VCaP (cell line): ENCODE data around the gene LENEP.

ENCODE experiments used
- H3K27ac ChIP-seq: fragments of 450-650 bp; 2 replicates; pipeline ENCODE4 v1.5.1; 2017
- TF ChIP-seq, protein P1 (sequence below): fragments of 450-650 bp; conservative IDR thresholded peaks from 2 replicates; pipeline ENCODE4 v1.5.1; 2017; ENCODE audit warnings: mild to moderate bottlenecking, moderate library complexity

The LENEP gene

GRCh38 chr1:155038602-155039307 lies 45.4 kb downstream of the LENEP start:
- peak overlapping the region; percentile 60 for H3K27ac ChIP-seq
- TF ChIP-seq, protein P1, sequence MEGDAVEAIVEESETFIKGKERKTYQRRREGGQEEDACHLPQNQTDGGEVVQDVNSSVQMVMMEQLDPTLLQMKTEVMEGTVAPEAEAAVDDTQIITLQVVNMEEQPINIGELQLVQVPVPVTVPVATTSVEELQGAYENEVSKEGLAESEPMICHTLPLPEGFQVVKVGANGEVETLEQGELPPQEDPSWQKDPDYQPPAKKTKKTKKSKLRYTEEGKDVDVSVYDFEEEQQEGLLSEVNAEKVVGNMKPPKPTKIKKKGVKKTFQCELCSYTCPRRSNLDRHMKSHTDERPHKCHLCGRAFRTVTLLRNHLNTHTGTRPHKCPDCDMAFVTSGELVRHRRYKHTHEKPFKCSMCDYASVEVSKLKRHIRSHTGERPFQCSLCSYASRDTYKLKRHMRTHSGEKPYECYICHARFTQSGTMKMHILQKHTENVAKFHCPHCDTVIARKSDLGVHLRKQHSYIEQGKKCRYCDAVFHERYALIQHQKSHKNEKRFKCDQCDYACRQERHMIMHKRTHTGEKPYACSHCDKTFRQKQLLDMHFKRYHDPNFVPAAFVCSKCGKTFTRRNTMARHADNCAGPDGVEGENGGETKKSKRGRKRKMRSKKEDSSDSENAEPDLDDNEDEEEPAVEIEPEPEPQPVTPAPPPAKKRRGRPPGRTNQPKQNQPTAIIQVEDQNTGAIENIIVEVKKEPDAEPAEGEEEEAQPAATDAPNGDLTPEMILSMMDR = no peak

DNA sequence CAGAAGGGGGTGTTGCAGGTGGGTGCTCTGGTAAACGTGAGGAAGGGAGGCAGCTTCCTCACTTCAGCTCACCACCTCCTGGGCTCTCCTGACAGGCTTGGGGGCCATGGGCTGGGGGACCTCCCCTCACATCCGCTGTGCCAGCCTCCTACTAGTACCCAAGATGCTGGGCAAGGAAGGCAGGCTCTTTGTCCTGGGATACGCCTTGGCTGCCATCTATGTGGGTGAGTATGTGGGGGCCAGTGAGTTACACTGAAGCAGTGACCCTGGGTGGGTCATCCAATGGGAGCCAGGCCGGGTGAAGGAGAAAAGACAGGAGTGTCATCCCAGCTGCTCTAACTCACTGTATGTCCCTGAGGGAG lies 45.9 kb downstream of the LENEP start:
- TF ChIP-seq, protein P1 = no peak
- peak overlapping the region; percentile 60 for H3K27ac ChIP-seq

- TF ChIP-seq, protein P1 = no peak
- H3K27ac ChIP-seq = no peak overlapping the region
These were observed 47.1 kb downstream of the LENEP start for GRCh38 chr1:155040358-155041093.

GRCh38 chr1:155042789-155043188 lies 49.4 kb downstream of the LENEP start:
- TF ChIP-seq, protein P1 = no peak
- H3K27ac ChIP-seq = no peak overlapping the region

- H3K27ac ChIP-seq = no peak overlapping the region
- TF ChIP-seq, protein P1 = no peak
These were observed 49.9 kb downstream of the LENEP start for GRCh38 chr1:155043301-155043702.

GRCh38 chr1:155043793-155044192 lies 50.4 kb downstream of the LENEP start:
- H3K27ac ChIP-seq = no peak overlapping the region
- TF ChIP-seq, protein P1 = no peak
